ENCODE data around the gene DBH. TPM values are rescaled to one million over a fixed set of nuclear protein-coding genes. Genes with fewer than 3 reads are reported as not detected.

DBH gene
- total and polyA plus RNA-seq, 12 donors = 0.24 to 234 (median 19.6) TPM; not detected in 1

GRCh38 chr9:133689151-133689763, 53.1 kb downstream of the DBH start:
- TF ChIP-seq, protein P1, sequence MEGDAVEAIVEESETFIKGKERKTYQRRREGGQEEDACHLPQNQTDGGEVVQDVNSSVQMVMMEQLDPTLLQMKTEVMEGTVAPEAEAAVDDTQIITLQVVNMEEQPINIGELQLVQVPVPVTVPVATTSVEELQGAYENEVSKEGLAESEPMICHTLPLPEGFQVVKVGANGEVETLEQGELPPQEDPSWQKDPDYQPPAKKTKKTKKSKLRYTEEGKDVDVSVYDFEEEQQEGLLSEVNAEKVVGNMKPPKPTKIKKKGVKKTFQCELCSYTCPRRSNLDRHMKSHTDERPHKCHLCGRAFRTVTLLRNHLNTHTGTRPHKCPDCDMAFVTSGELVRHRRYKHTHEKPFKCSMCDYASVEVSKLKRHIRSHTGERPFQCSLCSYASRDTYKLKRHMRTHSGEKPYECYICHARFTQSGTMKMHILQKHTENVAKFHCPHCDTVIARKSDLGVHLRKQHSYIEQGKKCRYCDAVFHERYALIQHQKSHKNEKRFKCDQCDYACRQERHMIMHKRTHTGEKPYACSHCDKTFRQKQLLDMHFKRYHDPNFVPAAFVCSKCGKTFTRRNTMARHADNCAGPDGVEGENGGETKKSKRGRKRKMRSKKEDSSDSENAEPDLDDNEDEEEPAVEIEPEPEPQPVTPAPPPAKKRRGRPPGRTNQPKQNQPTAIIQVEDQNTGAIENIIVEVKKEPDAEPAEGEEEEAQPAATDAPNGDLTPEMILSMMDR (IDR thresholded peaks at IDR 0.05) = no peak
- TF ChIP-seq POLR2A (IDR thresholded peaks at IDR 0.05) = no peak
- Histone ChIP-seq H3K9me3 (replicated peaks in 1 of 3) (no peaks in the 10 kb centered on the region), H3K27ac (no peak overlapping the region), H3K27me3 (no peaks in the 10 kb centered on the region), H3K4me3 (no peak overlapping the region), H3K36me3 (replicated peaks in 1 of 2) (no peaks in the 10 kb centered on the region), H3K4me1 (replicated peaks in 1 of 2) (peaks cover 0 to 2% of the 10 kb centered on the region in 2 donors)
- intact Hi-C loops (cut with DNase I) = no loop called here
- DNase-seq = no peak
- 75 to 86% (median 78%) methylated on average over 9 to 10 of the region's 10 CpGs for WGBS, 4 donors

GRCh38 chr9:133690081-133690561, 54.0 kb downstream of the DBH start:
- Histone ChIP-seq H3K9me3 (replicated peaks in 1 of 3) (no peaks in the 10 kb centered on the region), H3K4me1 (replicated peaks in 1 of 2) (no peaks in the 10 kb centered on the region), H3K27me3 (no peaks in the 10 kb centered on the region), H3K4me3 (no peak overlapping the region), H3K36me3 (replicated peaks in 1 of 2) (no peaks in the 10 kb centered on the region), H3K27ac (no peak overlapping the region)
- WGBS, 4 donors = 90 to 95% (median 92%) methylated on average over 6 to 11 of the region's 11 CpGs
- DNase-seq = no peak
- intact Hi-C loops (cut with DNase I) = no loop called here
- no peak for TF ChIP-seq POLR2A (IDR thresholded peaks at IDR 0.05)
- TF ChIP-seq, protein P1 (IDR thresholded peaks at IDR 0.05) = no peak

DNA sequence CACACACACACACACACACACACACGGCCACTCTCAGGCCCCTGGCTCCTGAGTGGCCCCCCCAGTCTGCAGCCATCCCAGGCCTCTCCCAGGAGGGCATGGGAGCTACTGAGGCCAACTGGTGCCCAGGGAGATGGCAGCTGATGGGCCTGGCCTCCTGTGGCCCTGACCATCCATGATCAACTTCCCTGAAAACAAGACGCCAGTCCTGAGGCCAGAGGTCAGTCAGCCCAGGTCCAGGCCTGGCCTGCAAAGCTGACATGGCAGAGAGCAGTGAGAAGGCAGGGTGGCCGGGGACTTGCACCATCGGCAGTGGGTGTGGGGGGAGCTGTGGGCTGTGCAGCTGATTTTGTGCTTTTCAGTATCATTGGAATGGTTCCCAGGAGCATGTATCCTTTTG, 55.0 kb downstream of the DBH start:
- H3K27ac ChIP-seq = no peak overlapping the region
- no peak overlapping the region for H3K4me3 ChIP-seq
- no peaks in the 10 kb centered on the region for H3K36me3 ChIP-seq (replicated peaks in 1 of 2)
- TF ChIP-seq POLR2A (IDR thresholded peaks at IDR 0.05) = no peak
- TF ChIP-seq, protein P1 (IDR thresholded peaks at IDR 0.05) = no peak
- 58 to 80% (median 80%) methylated on average over 3 to 4 of the region's 4 CpGs for WGBS, 4 donors
- H3K27me3 ChIP-seq = no peaks in the 10 kb centered on the region
- no peak for DNase-seq
- H3K9me3 ChIP-seq (replicated peaks in 1 of 3) = no peaks in the 10 kb centered on the region
- H3K4me1 ChIP-seq (replicated peaks in 1 of 2) = no peaks in the 10 kb centered on the region
- intact Hi-C loops (cut with DNase I) = no loop called here

DNA sequence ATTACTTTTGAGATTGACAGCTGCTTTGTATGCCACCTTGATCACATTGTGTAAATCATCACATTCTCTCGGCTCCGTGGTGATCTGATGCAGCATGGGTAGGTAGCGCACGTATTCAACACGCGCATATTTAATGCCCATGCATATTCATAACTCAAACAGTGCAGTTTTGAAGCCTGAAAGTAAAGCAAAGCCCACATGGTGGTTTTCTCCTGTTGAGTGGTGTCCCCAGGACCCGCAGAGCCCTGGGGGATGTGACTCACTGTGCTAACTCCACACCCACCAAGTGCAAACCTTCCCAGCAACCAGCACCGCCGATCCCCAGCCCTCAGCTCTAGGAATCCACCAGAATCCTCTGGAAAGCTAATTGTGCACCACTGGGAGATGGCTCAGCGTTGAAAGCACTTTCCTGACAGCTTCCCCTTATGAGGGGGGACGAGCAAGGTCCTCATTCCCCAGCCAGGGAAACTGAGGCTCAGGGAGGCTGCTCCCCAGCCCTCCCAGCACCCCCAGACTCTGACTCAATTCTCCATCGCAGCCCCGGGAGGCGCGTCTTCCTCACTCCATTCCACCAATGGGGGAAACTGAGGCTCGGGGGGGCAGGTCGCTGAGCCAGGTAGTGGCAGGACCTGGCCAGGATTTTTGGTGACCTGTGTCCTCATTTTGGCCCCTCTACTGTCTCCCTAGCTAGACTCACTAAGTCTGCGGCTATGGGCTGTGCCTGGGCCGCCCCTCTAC, 55.6 kb downstream of the DBH start:
- TF ChIP-seq, protein P1 (IDR thresholded peaks at IDR 0.05) = no peak
- TF ChIP-seq POLR2A (IDR thresholded peaks at IDR 0.05) = no peak
- H3K36me3 ChIP-seq (replicated peaks in 1 of 2) = no peaks in the 10 kb centered on the region
- H3K9me3 ChIP-seq (replicated peaks in 1 of 3) = no peaks in the 10 kb centered on the region
- H3K4me3 ChIP-seq = no peak overlapping the region
- WGBS, 4 donors = 90 to 93% (median 92%) methylated on average over 19 of the region's 19 CpGs
- H3K4me1 ChIP-seq (replicated peaks in 1 of 2) = no peaks in the 10 kb centered on the region
- intact Hi-C loops (cut with DNase I) = no loop called here
- no peak overlapping the region for H3K27ac ChIP-seq
- no peaks in the 10 kb centered on the region for H3K27me3 ChIP-seq
- no peak for DNase-seq

Measured in adrenal gland (tissue), 12 donors.